ENCODE results near the gene GPATCH4. TPM values are rescaled to one million over a fixed set of nuclear protein-coding genes. Genes with fewer than 3 reads are reported as not detected.

GPATCH4 gene
- total RNA-seq, 1 experiment from 2014 or later, result 10.0 TPM

GRCh38 chr1:156550346-156550745, 50.9 kb downstream of the GPATCH4 start:
- H3K9me3 ChIP-seq, result no peaks in the 10 kb centered on the region
- no peak for DNase-seq
- no peaks in the 10 kb centered on the region for H3K27me3 ChIP-seq
- peaks cover 83% of the 10 kb centered on the region for H3K36me3 ChIP-seq
- no peak overlapping the region for H3K4me3 ChIP-seq

- H3K27me3 ChIP-seq, result no peaks in the 10 kb centered on the region
- H3K36me3 ChIP-seq, result peaks cover 78% of the 10 kb centered on the region
- DNase-seq, result no peak
- no peak overlapping the region for H3K4me3 ChIP-seq
- H3K9me3 ChIP-seq, result no peaks in the 10 kb centered on the region
These were observed 51.4 kb downstream of the GPATCH4 start for GRCh38 chr1:156549831-156550230.

- H3K9me3 ChIP-seq, result no peaks in the 10 kb centered on the region
- H3K36me3 ChIP-seq, result peaks cover 73% of the 10 kb centered on the region
- no peak overlapping the region for H3K4me3 ChIP-seq
- H3K27me3 ChIP-seq, result no peaks in the 10 kb centered on the region
- DNase-seq, result no peak
These were observed 51.9 kb downstream of the GPATCH4 start for GRCh38 chr1:156549390-156549789.

- DNase-seq, result no peak
- Histone ChIP-seq H3K9me3 (no peaks in the 10 kb centered on the region), H3K36me3 (peaks cover 79% of the 10 kb centered on the region), H3K27me3 (no peaks in the 10 kb centered on the region), H3K4me3 (no peak overlapping the region)
These were observed 53.3 kb downstream of the GPATCH4 start for GRCh38 chr1:156547982-156548381.

- Histone ChIP-seq H3K4me3 (no peak overlapping the region), H3K27me3 (no peaks in the 10 kb centered on the region), H3K36me3 (peaks cover 79% of the 10 kb centered on the region), H3K9me3 (no peaks in the 10 kb centered on the region)
- no peak for DNase-seq
These were observed 53.8 kb downstream of the GPATCH4 start for GRCh38 chr1:156547434-156547833.

- Histone ChIP-seq H3K27me3 (no peaks in the 10 kb centered on the region), H3K9me3 (no peaks in the 10 kb centered on the region), H3K36me3 (peaks cover 79% of the 10 kb centered on the region), H3K4me3 (no peak overlapping the region)
- DNase-seq, result no peak
These were observed 55.0 kb downstream of the GPATCH4 start for GRCh38 chr1:156546267-156546666.

- no peaks in the 10 kb centered on the region for H3K27me3 ChIP-seq
- H3K36me3 ChIP-seq, result peaks cover 77% of the 10 kb centered on the region
- H3K9me3 ChIP-seq, result no peaks in the 10 kb centered on the region
- no peak overlapping the region for H3K4me3 ChIP-seq
- DNase-seq, result no peak
These were observed 56.6 kb downstream of the GPATCH4 start for GRCh38 chr1:156544592-156545102.

Other genes with a start within 250 kb of the GPATCH4 start
- gene RHBG, start 232.3 kb downstream of the GPATCH4 start, total RNA-seq (2014; rRNA removed; shearing (Covaris generic); ENCODE audit: low replicate concordance), result not detected in 2 replicates
- 3.4 and 11.7 TPM in 2 replicates for gene MEF2D, start 100.7 kb downstream of the GPATCH4 start, total RNA-seq (2014; rRNA removed; shearing (Covaris generic); ENCODE audit: low replicate concordance)
- gene IQGAP3, start 28.9 kb downstream of the GPATCH4 start, total RNA-seq (2014; rRNA removed; shearing (Covaris generic); ENCODE audit: low replicate concordance), result 18.7 and 20.7 TPM in 2 replicates
- not detected in 2 replicates for gene TTC24, start 21.8 kb downstream of the GPATCH4 start, total RNA-seq (2014; rRNA removed; shearing (Covaris generic); ENCODE audit: low replicate concordance)
- 105 and 170 TPM in 2 replicates for gene NAXE, start 9.7 kb downstream of the GPATCH4 start, total RNA-seq (2014; rRNA removed; shearing (Covaris generic); ENCODE audit: low replicate concordance)
- not detected in 2 replicates for gene HAPLN2, start 17.9 kb upstream of the GPATCH4 start, total RNA-seq (2014; rRNA removed; shearing (Covaris generic); ENCODE audit: low replicate concordance)
- not detected in 2 replicates for gene BCAN, start 40.6 kb upstream of the GPATCH4 start, total RNA-seq (2014; rRNA removed; shearing (Covaris generic); ENCODE audit: low replicate concordance)
- 0.03 TPM in 1 of 2 replicates, not detected in the other for gene NES, start 75.9 kb upstream of the GPATCH4 start, total RNA-seq (2014; rRNA removed; shearing (Covaris generic); ENCODE audit: low replicate concordance)
- 57.8 and 62.8 TPM in 2 replicates for gene CRABP2, start 104.1 kb upstream of the GPATCH4 start, total RNA-seq (2014; rRNA removed; shearing (Covaris generic); ENCODE audit: low replicate concordance)
- 10.0 and 20.8 TPM in 2 replicates for gene METTL25B, start 127.0 kb upstream of the GPATCH4 start, total RNA-seq (2014; rRNA removed; shearing (Covaris generic); ENCODE audit: low replicate concordance)
- 15.6 and 38.7 TPM in 2 replicates for gene ISG20L2, start 127.3 kb upstream of the GPATCH4 start, total RNA-seq (2014; rRNA removed; shearing (Covaris generic); ENCODE audit: low replicate concordance)
- gene MRPL24, start 139.6 kb upstream of the GPATCH4 start, total RNA-seq (2014; rRNA removed; shearing (Covaris generic); ENCODE audit: low replicate concordance), result 189 and 246 TPM in 2 replicates
- gene HDGF, start 150.2 kb upstream of the GPATCH4 start, total RNA-seq (2014; rRNA removed; shearing (Covaris generic); ENCODE audit: low replicate concordance), result 565 and 817 TPM in 2 replicates
- gene PRCC, start 166.1 kb upstream of the GPATCH4 start, total RNA-seq (2014; rRNA removed; shearing (Covaris generic); ENCODE audit: low replicate concordance), result 56.9 and 65.6 TPM in 2 replicates
- gene SH2D2A, start 215.4 kb upstream of the GPATCH4 start, total RNA-seq (2014; rRNA removed; shearing (Covaris generic); ENCODE audit: low replicate concordance), result not detected in 2 replicates

All from MG63 (cell line).